NOMO-1 treated with dmso at 0.1 percent for 144 hours (cell line): ENCODE data around the gene COBL.

Source experiments
- DNase-seq: peaks from one replicate; lab custom pipeline; 2025; ENCODE audit not compliant: unreplicated experiment; lab: John Stamatoyannopoulos, UW

COBL gene

GRCh38 chr7:51308265-51308664 is 8.3 kb downstream of the COBL start:
- DNase-seq: no peak

- no peak for DNase-seq
Observed at GRCh38 chr7:51307651-51308210, 8.9 kb downstream of the COBL start.

GRCh38 chr7:51306761-51307160 is 9.8 kb downstream of the COBL start:
- DNase-seq: no peak

- DNase-seq: no peak
Observed at GRCh38 chr7:51304729-51305128, 11.9 kb downstream of the COBL start.

- no peak for DNase-seq
Observed at GRCh38 chr7:51303142-51303525, 13.5 kb downstream of the COBL start.

- DNase-seq: no peak
Observed at GRCh38 chr7:51301806-51302205, 14.8 kb downstream of the COBL start.

- DNase-seq: no peak
Observed at GRCh38 chr7:51300762-51301674, 15.6 kb downstream of the COBL start.

GRCh38 chr7:51299391-51300133 is 17.0 kb downstream of the COBL start:
- DNase-seq: no peak

- DNase-seq: no peak
Observed at GRCh38 chr7:51298912-51299311, 17.7 kb downstream of the COBL start.

GRCh38 chr7:51297986-51298385 is 18.6 kb downstream of the COBL start:
- no peak for DNase-seq

GRCh38 chr7:51295440-51296245 is 21.0 kb downstream of the COBL start:
- no peak for DNase-seq

GRCh38 chr7:51292596-51292995 is 24.0 kb downstream of the COBL start:
- no peak for DNase-seq

- no peak for DNase-seq
Observed at GRCh38 chr7:51290702-51291540, 25.7 kb downstream of the COBL start.

- no peak for DNase-seq
Observed at GRCh38 chr7:51290304-51290637, 26.3 kb downstream of the COBL start.

- no peak for DNase-seq
Observed at GRCh38 chr7:51289623-51290303, 26.8 kb downstream of the COBL start.

- no peak for DNase-seq
Observed at GRCh38 chr7:51288896-51289622, 27.6 kb downstream of the COBL start.

- DNase-seq: no peak
Observed at GRCh38 chr7:51286401-51286800, 30.2 kb downstream of the COBL start.

- DNase-seq: no peak
Observed at GRCh38 chr7:51280156-51280555, 36.5 kb downstream of the COBL start.

- DNase-seq: no peak
Observed at GRCh38 chr7:51279391-51280023, 37.1 kb downstream of the COBL start.
